Adrenal gland (tissue), 5 donors: ENCODE results near the gene MCRIP1.
A peak's percentile ranks its signal among the peaks of the same experiment; 100 is the strongest.

ENCODE experiments used
- POLR2A ChIP-seq, 2 donors: fragments of 450-650 bp; IDR thresholded peaks; one replicate each; pipeline ENCODE4 v1.6.1; 2017; ENCODE audit warnings: antibody characterized with exemption in 2 of 2, mild to moderate bottlenecking in 2 of 2, moderate library complexity in 1 of 2
- TF ChIP-seq, protein P1 (sequence below), 6 experiments: fragments of 450-650 bp in 4 of 6; fragments of 200-600 bp in 2 of 6; sonication (generic) in 1 of 6; IDR thresholded peaks; 1 replicate in 5 of 6; 2 replicates in 1 of 6; pipeline versions ENCODE4 v1.5.1 to v1.8.0; 2016 to 2021; ENCODE audit warnings: antibody characterized with exemption in 6 of 6, mild to moderate bottlenecking in 2 of 6, moderate library complexity in 1 of 6
- donor health status: DM: no; HTN: no; CAD: no.

- peak; percentile 85 to 88 for TF ChIP-seq POLR2A (IDR thresholded peaks at IDR 0.05)
- TF ChIP-seq, protein P1, sequence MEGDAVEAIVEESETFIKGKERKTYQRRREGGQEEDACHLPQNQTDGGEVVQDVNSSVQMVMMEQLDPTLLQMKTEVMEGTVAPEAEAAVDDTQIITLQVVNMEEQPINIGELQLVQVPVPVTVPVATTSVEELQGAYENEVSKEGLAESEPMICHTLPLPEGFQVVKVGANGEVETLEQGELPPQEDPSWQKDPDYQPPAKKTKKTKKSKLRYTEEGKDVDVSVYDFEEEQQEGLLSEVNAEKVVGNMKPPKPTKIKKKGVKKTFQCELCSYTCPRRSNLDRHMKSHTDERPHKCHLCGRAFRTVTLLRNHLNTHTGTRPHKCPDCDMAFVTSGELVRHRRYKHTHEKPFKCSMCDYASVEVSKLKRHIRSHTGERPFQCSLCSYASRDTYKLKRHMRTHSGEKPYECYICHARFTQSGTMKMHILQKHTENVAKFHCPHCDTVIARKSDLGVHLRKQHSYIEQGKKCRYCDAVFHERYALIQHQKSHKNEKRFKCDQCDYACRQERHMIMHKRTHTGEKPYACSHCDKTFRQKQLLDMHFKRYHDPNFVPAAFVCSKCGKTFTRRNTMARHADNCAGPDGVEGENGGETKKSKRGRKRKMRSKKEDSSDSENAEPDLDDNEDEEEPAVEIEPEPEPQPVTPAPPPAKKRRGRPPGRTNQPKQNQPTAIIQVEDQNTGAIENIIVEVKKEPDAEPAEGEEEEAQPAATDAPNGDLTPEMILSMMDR (IDR thresholded peaks at IDR 0.05): no peak
Measured at GRCh38 chr17:81833160-81833920, at the start of gene MCRIP1.
